Amniotic epithelial cell (primary cell): ENCODE data around the gene ADAM33.

ENCODE experiments used
- DNase-seq: peaks from one replicate; pipeline ENCODE4 v3.0.0-alpha.2; 2010; ENCODE audit warnings: low read depth

Gene ADAM33

GRCh38 chr20:3710011-3710466, 28.2 kb upstream of the ADAM33 start:
- DNase-seq: no peak

GRCh38 chr20:3707508-3707899, 25.7 kb upstream of the ADAM33 start:
- DNase-seq: no peak

DNA sequence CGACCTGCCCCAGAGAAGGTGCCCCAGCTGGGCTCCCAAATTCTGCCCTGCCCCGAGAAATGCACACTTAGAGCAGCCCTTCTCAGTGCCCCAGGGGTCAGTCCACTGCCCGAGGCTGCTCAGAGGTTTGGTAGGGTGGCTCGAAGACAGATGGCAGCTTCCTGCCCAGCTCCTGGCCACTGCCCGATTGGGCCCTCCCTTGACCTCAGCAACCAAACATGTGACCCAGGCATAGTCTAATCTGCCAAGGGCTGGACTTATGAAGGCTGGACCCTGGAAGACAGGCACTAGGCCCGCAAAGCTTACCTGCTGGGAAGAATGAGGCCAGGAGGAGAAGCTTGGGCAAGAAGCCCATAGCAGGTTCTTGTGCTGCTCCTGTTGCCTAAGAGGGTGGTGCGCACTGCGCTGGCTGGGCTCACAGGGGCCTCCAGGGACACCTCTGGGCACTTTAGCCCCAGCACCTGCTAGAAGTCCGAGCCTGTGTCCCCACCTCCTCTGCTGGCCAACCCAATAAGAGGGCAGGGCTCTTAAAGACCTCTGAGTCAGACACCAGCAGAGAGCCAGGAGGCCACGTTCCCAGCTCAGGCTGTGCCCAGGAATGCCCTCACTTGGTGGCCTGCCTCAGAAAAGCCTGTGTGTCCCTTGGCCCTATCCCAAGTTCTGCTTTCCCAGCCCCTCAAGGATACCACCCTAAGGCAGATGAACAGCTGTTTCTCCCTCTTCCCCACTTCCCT, 25.1 kb upstream of the ADAM33 start:
- no peak for DNase-seq

- no peak for DNase-seq
These were observed 24.3 kb upstream of the ADAM33 start for GRCh38 chr20:3705970-3706739.

GRCh38 chr20:3705491-3705969, 23.7 kb upstream of the ADAM33 start:
- no peak for DNase-seq

DNA sequence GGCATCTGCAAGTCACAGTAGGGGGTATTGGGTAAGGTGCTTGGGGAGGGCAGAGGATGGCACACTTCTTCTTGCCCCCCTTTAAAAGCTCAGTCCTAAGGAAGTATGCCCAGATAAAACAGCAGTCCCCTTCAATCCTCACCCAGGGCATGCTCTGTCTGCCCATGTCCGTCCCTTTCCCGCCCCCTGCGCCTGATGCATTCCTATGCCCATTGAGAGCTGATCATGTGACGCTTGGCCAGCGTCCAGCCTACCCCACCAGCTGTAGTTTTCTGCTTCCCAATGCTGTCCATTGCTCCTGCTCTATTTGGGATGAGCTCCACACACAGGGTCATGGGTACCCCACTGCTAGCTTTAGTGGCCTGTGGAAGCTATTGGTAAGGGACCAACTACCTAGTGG, 22.3 kb upstream of the ADAM33 start:
- DNase-seq: no peak

GRCh38 chr20:3702611-3703391, 21.0 kb upstream of the ADAM33 start:
- no peak for DNase-seq

DNA sequence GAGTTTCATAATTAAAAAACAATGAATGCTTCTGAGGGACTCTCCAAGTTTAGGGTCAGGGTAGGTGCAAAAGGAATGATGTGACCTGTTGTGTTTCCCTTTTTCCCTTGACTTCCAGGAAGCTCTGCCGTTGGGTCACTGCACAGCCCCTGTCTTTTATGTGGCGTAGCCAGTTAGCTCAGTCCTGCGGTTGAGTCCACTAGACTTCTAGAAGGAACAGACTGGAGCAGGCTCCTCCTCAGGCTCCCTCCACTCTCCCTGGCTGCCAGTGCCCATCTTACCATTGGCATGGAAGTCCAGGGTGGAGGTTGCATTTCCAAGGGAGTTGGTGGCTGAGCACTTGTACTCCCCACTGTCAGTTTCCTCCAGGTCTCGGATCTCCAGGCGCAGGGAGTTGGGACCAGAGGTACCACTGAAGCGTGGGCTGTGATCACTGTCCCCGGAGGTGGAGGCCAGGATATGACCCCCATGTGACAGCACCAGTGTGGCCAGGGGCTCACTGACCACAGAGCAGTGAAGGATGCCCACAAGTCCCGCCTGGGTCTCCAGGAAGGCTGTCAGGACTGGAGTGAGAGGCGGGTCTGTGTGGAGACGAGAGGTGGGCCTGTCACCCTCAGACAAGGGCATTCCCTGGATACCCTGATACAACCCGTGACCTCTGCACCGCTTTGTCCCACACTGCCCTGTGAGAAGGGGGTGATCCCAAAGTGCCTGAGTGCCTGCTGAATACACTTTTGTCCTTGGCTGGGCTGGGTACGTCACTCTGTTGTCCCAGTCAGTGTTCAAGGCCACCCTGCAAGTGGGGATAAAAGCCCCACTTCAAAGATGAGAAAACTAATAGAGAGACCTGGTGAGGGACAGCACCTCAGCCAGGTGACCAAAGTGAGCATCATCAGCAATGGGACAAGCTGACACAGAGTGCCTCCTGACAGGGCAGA, 19.5 kb upstream of the ADAM33 start:
- no peak for DNase-seq

DNA sequence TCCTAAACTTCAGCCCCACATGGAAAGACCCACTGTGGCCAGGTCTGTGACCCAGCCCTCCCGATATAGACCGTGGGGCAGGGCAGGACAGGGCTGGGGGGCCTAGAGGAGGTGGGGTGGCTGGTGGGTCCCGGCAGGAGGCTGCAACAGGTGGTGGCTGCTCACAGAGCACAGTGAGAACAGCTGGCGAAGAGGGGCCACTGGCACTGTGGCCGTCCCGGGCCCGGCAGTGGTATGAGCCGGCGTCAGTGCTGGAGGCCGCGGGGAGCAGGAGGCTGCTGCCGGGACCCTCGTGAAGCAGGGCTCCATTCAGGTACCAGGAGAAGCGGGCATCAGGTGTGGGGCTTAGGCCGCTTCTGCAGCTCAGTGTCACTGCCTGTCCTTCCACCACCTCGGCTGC, 17.2 kb upstream of the ADAM33 start:
- DNase-seq: no peak

DNA sequence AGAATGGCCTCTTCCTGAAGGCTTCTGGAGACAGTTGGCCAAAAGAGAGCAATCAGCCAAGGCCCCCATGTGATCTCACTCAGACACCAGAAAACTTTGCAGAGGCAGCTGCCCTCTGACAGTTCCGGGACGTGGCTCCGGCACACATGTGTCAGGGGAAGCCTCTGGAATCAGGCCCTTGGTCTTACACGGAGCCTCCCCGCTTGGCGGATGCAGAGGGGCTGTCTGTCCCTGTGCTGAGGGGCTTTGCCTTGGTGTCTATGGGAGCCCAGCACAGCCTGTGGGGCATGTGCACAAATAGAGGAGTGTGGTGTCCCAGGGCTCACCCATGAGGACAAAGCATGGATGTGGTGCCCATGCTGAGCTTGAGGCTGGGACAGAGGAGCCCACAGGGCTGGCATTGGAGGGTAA, 16.8 kb upstream of the ADAM33 start:
- no peak for DNase-seq

DNA sequence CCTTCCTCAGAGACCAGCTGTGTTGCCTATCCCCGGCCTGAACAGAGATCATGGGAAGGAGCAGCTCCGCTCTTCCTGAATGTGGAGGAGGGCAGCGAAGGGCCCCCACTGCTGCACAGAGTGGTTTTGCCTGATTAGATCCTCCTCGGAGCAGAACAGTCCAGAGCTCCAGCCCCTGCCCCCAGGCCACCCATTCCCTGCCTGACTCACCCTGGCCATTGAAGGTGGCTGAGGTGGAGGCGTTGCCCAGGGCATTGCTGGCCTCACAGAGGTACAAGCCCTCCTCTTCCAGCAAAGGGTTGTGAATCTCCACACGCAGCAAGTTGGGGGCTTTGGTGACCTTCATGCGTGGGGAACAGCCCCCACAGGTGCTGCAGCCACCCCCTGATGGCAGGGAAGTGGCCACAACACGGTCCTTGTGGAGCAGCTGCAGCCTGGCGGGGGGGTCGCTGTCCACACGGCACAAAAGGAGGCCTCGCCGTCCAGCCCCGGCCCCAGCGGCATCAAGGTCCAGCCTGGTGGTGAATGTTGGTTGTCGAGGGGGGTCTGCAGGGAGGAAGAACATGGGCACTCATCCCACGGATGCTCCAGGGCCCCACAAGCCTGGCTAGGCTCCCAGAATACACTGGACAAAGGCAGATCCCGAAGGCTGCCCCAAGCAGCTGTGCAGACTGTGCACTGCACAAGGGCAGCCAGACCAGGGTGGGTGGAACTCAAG, 15.9 kb upstream of the ADAM33 start:
- no peak for DNase-seq

DNA sequence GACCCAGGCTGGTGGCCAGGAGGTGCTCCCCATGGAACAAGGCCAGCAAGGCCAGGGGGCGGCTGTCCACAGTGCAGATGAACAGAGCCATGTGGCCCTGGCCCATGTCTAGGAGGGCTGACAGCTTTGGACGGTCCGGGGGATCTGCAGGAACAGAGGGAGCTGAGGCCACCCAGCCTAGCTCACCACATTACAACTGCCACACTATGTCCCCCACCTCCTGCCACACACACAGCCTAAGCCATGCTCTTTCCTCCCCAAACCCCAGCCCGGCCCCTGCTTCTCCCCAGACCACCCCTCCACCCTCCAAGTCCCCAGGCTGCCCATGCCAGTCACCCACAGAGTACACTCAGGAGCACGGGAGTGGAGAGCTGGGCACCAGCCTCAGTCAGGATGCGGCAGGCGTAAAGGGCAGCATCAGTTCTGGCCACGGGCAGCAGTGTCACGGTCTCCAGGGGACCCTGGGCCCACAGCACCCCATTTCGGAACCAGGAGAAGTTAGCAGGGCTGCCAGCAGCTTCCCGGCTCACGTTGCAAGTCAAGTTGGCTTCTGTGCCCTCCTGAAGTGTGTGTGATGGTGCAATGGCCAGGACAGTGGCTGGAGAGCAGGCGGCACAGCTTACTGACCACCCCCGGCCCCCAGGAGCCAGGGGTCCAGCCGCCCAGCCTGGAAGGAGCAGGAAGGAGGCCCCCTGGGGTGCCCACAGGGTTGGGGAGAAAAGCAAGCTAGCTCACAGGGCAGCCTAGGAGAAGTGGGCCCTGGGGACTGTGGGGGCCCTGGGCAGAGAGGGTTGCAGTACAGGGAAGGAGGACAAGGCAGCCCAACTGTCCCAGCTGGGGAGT, 15.2 kb upstream of the ADAM33 start:
- no peak for DNase-seq

- DNase-seq: no peak
These were observed 14.4 kb upstream of the ADAM33 start for GRCh38 chr20:3696200-3696599.

- DNase-seq: no peak
These were observed 13.1 kb upstream of the ADAM33 start for GRCh38 chr20:3694864-3695263.

- DNase-seq: no peak
These were observed 11.6 kb upstream of the ADAM33 start for GRCh38 chr20:3693376-3693775.

DNA sequence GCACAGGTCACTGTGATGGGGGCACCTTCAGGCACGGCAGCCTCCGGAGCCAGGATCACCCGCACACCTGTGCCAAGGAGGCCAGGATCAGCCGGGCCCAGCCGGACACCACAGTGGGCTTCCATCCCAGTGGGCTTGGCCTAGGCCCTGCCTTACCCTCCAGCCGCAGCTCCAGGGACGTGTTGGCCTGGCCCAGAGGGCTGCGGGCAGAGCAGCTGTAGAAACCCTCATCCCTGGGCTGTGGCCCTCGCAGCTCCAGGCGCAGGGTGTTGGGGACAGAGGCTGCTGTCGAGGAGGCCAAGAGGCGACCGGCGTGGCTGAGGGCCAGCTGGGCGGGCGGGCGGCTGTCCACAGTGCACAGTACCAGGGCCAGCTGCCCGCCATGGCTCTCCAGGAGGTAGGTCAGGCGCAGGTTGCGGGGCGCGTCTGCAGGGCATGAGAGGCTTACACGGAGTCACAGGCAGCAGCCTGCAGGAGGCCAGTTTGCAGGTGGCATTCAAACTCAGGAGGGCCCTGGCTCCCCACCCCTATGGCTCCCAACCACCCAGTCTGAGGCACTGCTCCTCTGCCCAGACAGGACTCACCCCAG, 11.0 kb upstream of the ADAM33 start:
- no peak for DNase-seq

DNA sequence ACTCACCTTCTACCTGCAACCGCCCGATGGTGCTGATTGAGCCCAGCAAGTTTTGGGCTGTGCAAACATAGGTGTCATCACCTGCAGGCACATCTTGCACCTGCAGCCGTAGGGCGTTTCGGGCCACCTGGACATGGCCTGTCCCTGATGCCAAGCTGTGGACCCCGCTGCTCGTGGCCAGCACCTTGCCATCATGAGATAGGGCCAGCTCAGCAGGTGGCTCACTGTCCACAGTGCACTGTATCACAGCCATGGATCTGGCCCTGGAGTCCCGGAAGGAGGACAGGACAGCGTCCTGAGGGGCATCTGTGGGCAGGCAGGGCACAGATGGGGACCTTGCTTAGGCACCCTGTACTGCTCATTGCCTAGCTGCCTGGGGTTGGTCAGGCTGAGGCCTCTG, 10.1 kb upstream of the ADAM33 start:
- no peak for DNase-seq

GRCh38 chr20:3691306-3691705, 9.5 kb upstream of the ADAM33 start:
- DNase-seq: no peak

DNA sequence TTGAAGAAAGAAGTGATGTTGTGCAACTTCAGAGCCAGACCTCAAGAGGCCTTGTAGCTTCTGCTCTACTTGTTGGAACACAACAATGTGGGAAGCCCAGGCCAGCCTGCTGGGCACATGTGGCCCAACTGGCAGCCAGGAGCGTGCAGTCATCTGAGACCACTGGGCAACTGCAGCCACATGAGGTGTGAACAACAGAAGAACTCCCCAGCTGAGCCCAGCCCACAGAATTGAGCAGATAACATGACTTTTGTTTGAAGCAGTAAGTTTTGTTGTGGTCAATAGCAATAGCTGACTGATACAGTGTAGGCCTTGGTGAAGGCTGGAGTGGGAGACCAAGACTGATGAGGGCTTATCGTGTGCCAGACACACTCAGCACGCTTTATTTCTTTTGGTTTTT, 8.6 kb upstream of the ADAM33 start:
- DNase-seq: no peak

GRCh38 chr20:3689978-3690377, 8.2 kb upstream of the ADAM33 start:
- no peak for DNase-seq
